Lower lobe of right lung (tissue), 2 donors: ENCODE measurements around the gene SLC10A2. TPM values are rescaled to one million over a fixed set of nuclear protein-coding genes. Genes with fewer than 3 reads are reported as not detected.
"Not testable (repeated sequence)": the region's sequence is repeated elsewhere in the genome, so short reads cannot be mapped to it uniquely, and the experiment has no call there.

Source experiments
- ATAC-seq, 2 donors: fragments of 200-7000 bp; cut with Tn5 transposase; one replicate each; pipeline ENCODE4 v1.9.1; 2020 to 2022; ENCODE audit warnings: mild to moderate bottlenecking in 2 of 2, moderate library complexity in 2 of 2
- DNase-seq: peaks from one replicate; pipeline ENCODE4 v3.0.0-alpha.2; 2020
- H3K27ac ChIP-seq: fragments of 200-600 bp; one replicate; pipeline ENCODE4 v1.8.0; 2022
- H3K27me3 ChIP-seq: fragments of 200-600 bp; one replicate; pipeline ENCODE4 v1.8.0; 2022; ENCODE audit warnings: low read depth
- H3K36me3 ChIP-seq: fragments of 200-600 bp; one replicate; pipeline ENCODE4 v1.8.0; 2022; ENCODE audit warnings: mild to moderate bottlenecking
- H3K4me1 ChIP-seq: fragments of 200-600 bp; one replicate; pipeline ENCODE4 v1.8.0; 2022
- H3K4me3 ChIP-seq: fragments of 200-600 bp; one replicate; pipeline ENCODE4 v1.8.0; 2022; ENCODE audit warnings: mild to moderate bottlenecking
- H3K9me3 ChIP-seq: fragments of 200-600 bp; one replicate; pipeline ENCODE4 v1.8.0; 2022
- intact Hi-C: fragments of 100-400 bp; cut with DNase I; formaldehyde crosslinking; loops from one replicate; pipeline ENCODE4 v1.11.0; 2022
- long read RNA-seq: library from polyadenylated mRNA; unstranded; transcript quantifications from one replicate; pipeline ENCODE4 v2.0.0, GENCODE V29; 2021
- total RNA-seq: library from RNA; stranded (reverse); fragmentation: NEBNext Ultra II Directional; extraction: Animal tissue kit (Norgen Biotek cat#: 25700); gene quantifications from one replicate; pipeline ENCODE4 v1.2.1, GENCODE V29; 2021
- TF ChIP-seq, protein P1 (sequence below): fragments of 200-600 bp; IDR thresholded peaks from one replicate; pipeline ENCODE4 v1.8.0; 2022; ENCODE audit warnings: antibody characterized with exemption, mild to moderate bottlenecking
- donor health status: DM: no; HTN: yes; CAD: no; lungs with severe emphysema.

SLC10A2 gene, protein sequence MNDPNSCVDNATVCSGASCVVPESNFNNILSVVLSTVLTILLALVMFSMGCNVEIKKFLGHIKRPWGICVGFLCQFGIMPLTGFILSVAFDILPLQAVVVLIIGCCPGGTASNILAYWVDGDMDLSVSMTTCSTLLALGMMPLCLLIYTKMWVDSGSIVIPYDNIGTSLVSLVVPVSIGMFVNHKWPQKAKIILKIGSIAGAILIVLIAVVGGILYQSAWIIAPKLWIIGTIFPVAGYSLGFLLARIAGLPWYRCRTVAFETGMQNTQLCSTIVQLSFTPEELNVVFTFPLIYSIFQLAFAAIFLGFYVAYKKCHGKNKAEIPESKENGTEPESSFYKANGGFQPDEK
- total RNA-seq = not detected
- long read RNA-seq = 0 reads

DNA sequence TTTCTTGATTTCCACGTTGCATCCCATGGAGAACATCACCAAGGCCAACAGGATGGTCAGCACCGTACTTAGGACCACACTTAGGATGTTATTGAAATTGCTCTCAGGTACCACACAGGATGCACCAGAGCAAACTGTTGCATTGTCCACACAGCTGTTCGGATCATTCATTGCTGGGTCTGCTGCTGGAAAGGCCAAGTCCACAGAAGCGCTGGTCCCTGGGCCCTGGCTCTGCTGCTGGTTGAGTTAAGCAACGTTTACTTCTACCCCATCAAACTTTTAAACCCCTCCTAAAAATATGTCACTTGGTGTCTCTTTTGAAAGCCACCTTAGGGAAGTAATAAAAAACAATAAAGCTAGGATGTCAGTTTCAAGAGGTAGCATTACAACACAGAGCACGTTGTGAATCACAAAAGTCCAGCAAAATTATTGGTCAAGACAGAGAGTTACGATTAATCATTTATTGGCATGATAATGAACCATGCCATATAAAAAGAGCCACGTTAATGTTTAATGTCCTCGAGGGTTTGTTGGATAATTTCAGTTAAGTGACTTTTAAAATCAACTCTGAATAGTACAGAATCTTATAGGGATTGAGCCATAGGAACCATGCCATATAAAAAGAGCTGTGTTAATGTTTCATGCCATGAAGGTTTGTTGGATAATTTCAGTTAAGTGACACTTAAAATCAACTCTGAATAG lies at the start of gene SLC10A2:
SLC10A2 (minus strand) TSS at position 339 of the 702 bp plus-strand sequence; CDS start at position 171, 168 bp downstream.
- intact Hi-C loops = no loop called here
- TF ChIP-seq, protein P1, sequence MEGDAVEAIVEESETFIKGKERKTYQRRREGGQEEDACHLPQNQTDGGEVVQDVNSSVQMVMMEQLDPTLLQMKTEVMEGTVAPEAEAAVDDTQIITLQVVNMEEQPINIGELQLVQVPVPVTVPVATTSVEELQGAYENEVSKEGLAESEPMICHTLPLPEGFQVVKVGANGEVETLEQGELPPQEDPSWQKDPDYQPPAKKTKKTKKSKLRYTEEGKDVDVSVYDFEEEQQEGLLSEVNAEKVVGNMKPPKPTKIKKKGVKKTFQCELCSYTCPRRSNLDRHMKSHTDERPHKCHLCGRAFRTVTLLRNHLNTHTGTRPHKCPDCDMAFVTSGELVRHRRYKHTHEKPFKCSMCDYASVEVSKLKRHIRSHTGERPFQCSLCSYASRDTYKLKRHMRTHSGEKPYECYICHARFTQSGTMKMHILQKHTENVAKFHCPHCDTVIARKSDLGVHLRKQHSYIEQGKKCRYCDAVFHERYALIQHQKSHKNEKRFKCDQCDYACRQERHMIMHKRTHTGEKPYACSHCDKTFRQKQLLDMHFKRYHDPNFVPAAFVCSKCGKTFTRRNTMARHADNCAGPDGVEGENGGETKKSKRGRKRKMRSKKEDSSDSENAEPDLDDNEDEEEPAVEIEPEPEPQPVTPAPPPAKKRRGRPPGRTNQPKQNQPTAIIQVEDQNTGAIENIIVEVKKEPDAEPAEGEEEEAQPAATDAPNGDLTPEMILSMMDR = no peak
- H3K4me3 ChIP-seq = no peak within 1 kb of the TSS
- DNase-seq = no peak
- H3K27me3 ChIP-seq = no peaks in the 10 kb centered on the region
- no peak within 1 kb of the TSS for H3K27ac ChIP-seq
- ATAC-seq = no peak
- H3K36me3 ChIP-seq = no peaks in the 10 kb centered on the region
- H3K9me3 ChIP-seq = no peaks in the 10 kb centered on the region
- H3K4me1 ChIP-seq = no peaks in the 10 kb centered on the region

DNA sequence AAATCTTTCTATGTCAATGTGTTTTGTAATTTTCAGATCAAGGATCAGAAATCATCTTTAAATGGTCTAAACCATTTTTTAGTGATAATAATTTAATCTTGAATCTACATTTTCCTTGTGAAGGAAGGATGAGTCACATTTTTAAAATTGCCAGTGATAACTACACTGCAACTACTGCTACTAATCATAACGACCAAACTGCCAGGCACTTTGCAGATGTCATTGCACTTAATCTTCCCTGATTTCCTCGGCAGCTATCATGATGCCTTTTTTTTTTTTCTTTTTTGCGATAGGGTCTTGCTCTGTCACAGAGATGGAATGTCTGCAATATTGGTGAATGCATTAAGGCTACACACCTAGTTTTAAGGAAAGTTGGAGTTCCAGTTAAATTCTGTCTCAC lies 41.4 kb upstream of the SLC10A2 start:
- Histone ChIP-seq H3K36me3 (no peaks in the 10 kb centered on the region), H3K9me3 (no peaks in the 10 kb centered on the region), H3K27ac (no peak overlapping the region), H3K4me3 (no peak overlapping the region), H3K4me1 (no peaks in the 10 kb centered on the region), H3K27me3 (no peaks in the 10 kb centered on the region)
- ATAC-seq (no peak), DNase-seq (no peak)
- intact Hi-C loops = no loop called here
- TF ChIP-seq, protein P1 = no peak

DNA sequence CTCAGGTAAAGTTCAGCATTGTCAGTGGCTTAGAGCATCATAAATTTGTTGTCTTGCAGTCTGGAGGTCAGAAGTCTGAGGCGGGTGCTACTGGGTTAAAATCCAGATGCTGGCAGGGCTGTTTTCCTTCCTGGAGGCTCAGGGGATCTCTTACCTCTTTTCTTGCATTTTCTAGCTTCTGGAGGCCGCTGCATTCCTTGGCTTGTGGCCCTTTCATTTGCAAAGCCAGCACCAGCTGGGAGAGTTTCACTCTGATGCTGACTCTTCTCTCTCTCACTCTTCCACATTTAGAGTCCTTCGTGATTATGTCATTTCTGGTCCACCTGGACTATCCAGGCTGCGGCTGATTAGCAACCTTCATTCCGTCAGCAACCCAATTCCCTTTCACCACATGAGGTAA lies 38.1 kb upstream of the SLC10A2 start:
- TF ChIP-seq, protein P1 = no peak
- no peak overlapping the region for H3K27ac ChIP-seq
- no peak overlapping the region for H3K4me3 ChIP-seq
- H3K4me1 ChIP-seq = no peaks in the 10 kb centered on the region
- H3K9me3 ChIP-seq = no peaks in the 10 kb centered on the region
- ATAC-seq (no peak), DNase-seq (no peak)
- intact Hi-C loops = no loop called here
- H3K27me3 ChIP-seq = no peaks in the 10 kb centered on the region
- no peaks in the 10 kb centered on the region for H3K36me3 ChIP-seq

DNA sequence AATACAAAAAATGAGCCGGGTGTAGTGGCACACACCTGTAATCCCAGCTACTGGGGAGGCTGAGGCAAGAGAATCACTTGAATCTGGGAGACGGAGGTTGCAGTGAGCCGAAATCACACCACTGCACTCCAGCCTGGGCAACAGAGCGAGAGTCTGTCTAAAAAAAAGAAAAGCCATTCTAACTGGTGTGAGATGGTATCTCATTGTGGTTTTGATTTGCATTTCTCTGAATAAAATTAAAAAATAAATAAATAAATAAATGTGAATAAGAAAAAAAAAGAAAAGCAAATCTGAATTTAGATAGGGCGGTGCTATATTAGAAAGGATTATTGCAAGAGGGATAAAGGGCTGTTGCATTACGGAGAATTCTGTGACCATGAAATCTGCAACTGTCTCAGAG lies 37.2 kb upstream of the SLC10A2 start:
- H3K4me3 ChIP-seq, H3K9me3 ChIP-seq, H3K27ac ChIP-seq, H3K4me1 ChIP-seq, H3K27me3 ChIP-seq, intact Hi-C loops, H3K36me3 ChIP-seq, DNase-seq, ATAC-seq: not testable (repeated sequence)

DNA sequence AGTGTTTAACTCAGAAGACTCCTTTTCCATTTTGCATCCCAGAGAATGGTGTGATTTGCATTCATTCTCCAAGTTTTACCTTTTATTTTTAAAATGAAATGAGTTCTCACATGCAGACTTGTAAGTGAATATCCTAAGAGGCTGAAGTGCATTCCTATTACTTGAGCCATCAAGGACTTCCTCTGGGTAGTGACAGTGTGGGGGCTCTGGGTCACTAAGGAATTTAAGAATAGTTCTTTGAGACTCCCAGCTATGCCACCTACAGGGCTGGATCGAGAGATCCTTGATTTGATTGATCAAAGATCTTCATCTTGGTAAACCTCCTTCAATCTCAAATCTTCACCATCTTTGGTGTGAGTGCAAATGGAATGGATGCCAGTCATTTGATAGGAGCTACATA lies 36.3 kb upstream of the SLC10A2 start:
- no peak overlapping the region for H3K4me3 ChIP-seq
- DNase-seq (no peak), ATAC-seq (no peak)
- no peaks in the 10 kb centered on the region for H3K9me3 ChIP-seq
- no peaks in the 10 kb centered on the region for H3K27me3 ChIP-seq
- H3K4me1 ChIP-seq = no peaks in the 10 kb centered on the region
- H3K27ac ChIP-seq = no peak overlapping the region
- TF ChIP-seq, protein P1 = no peak
- intact Hi-C loops = no loop called here
- no peaks in the 10 kb centered on the region for H3K36me3 ChIP-seq

DNA sequence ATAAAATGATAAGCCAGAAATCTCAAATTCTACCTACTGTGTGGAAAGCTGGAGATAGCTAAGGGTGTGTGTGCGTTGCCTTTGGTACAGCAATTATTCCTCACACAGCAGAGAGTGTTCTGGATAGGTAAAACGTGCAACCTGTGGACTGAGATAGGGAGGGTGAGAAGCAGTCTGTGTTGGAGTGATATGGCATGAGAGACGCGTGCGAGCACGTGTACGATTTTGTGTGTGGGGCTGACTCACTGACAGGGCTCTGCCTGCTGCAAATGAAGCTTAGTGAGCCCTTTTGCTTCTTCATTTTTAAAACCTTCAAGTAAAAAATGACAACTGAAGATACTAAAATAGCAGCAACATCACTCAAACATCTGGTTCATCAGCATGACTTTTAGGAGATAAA lies 35.7 kb upstream of the SLC10A2 start:
- H3K27ac ChIP-seq = no peak overlapping the region
- no peaks in the 10 kb centered on the region for H3K27me3 ChIP-seq
- no peaks in the 10 kb centered on the region for H3K4me1 ChIP-seq
- ATAC-seq (no peak), DNase-seq (no peak)
- no peaks in the 10 kb centered on the region for H3K9me3 ChIP-seq
- no peak overlapping the region for H3K4me3 ChIP-seq
- TF ChIP-seq, protein P1 = no peak
- H3K36me3 ChIP-seq = no peaks in the 10 kb centered on the region
- intact Hi-C loops = no loop called here
